PC-3 (cell line): ENCODE measurements around the gene GALNT13.

ENCODE experiments used
- EZH2phosphoT487 ChIP-seq: fragments of 300-600 bp; sonication (generic); IDR thresholded peaks from 2 replicates; pipeline ENCODE4 v1.6.1; 2018; ENCODE audit warnings: mild to moderate bottlenecking, antibody characterized with exemption, low read length, borderline replicate concordance
- TF ChIP-seq, protein P1 (sequence below): fragments of 300-600 bp; sonication (generic); conservative IDR thresholded peaks from 2 replicates; pipeline ENCODE4 v1.5.1; 2017; ENCODE audit warnings: antibody characterized with exemption, low read depth, mild to moderate bottlenecking, low read length

DNA sequence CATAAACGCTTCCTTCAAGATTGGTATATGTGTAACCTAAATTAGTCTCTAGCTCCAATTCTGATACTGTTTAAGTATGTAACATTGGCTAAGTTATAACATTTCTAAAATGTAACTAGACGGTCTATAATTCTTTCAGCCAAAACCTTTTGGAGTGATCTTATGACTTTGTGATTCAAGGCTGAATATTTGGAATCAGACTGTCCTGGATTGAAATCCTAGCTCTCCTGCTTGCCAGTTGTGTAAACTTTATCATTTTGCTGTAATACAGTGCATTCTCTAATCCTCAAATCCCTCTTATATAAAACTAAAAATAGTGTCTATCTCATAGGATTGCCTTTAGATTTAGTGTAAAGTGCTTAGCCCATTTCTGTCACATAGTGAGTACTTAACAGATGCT is 489.6 kb downstream of the GALNT13 start:
- TF ChIP-seq, protein P1, sequence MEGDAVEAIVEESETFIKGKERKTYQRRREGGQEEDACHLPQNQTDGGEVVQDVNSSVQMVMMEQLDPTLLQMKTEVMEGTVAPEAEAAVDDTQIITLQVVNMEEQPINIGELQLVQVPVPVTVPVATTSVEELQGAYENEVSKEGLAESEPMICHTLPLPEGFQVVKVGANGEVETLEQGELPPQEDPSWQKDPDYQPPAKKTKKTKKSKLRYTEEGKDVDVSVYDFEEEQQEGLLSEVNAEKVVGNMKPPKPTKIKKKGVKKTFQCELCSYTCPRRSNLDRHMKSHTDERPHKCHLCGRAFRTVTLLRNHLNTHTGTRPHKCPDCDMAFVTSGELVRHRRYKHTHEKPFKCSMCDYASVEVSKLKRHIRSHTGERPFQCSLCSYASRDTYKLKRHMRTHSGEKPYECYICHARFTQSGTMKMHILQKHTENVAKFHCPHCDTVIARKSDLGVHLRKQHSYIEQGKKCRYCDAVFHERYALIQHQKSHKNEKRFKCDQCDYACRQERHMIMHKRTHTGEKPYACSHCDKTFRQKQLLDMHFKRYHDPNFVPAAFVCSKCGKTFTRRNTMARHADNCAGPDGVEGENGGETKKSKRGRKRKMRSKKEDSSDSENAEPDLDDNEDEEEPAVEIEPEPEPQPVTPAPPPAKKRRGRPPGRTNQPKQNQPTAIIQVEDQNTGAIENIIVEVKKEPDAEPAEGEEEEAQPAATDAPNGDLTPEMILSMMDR = no peak
- TF ChIP-seq EZH2phosphoT487 = no peak
